ENCODE measurements around the gene XAGE2. TPM values are rescaled to one million over a fixed set of nuclear protein-coding genes. Genes with fewer than 3 reads are reported as not detected.

The XAGE2 gene
- total and polyA plus RNA-seq, 4 donors, result not detected

DNA sequence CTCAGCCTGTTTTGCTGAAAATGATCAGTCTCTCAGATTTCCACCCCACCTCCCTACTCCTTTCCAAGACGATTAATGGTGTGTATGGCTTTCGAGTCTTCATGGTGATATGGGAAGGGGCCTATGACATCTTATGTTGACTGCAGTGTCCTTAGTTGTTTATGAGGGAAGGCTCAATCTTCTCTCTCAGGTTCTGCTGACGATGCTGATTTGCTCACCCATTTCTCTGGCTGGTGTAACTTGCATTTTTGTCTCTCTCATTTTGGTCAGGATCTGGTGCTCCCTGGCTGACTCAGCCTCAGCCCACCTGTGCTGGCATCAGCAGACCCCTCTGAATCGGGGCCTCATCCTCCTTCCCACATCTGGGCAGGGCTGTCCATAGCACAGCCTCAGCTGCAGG lies 31.4 kb upstream of the XAGE2 start:
- 80% methylated on average over 4 of the region's 4 CpGs for WGBS
- TF ChIP-seq RAD21 (IDR thresholded peaks at IDR 0.05), result no peak
- TF ChIP-seq EGR1 (IDR thresholded peaks at IDR 0.05; ENCODE audit: low read depth in 2 of 2), result no peak
- no peak for TF ChIP-seq TAF1 (conservative IDR thresholded peaks at IDR 0.05)
- TF ChIP-seq, protein P1, sequence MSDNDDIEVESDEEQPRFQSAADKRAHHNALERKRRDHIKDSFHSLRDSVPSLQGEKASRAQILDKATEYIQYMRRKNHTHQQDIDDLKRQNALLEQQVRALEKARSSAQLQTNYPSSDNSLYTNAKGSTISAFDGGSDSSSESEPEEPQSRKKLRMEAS (IDR thresholded peaks at IDR 0.05), result no peak
- TF ChIP-seq FOXA2 (IDR thresholded peaks at IDR 0.05), result no peak
- TF ChIP-seq NR2F2 (IDR thresholded peaks at IDR 0.05), result no peak
- TF ChIP-seq, protein P2, sequence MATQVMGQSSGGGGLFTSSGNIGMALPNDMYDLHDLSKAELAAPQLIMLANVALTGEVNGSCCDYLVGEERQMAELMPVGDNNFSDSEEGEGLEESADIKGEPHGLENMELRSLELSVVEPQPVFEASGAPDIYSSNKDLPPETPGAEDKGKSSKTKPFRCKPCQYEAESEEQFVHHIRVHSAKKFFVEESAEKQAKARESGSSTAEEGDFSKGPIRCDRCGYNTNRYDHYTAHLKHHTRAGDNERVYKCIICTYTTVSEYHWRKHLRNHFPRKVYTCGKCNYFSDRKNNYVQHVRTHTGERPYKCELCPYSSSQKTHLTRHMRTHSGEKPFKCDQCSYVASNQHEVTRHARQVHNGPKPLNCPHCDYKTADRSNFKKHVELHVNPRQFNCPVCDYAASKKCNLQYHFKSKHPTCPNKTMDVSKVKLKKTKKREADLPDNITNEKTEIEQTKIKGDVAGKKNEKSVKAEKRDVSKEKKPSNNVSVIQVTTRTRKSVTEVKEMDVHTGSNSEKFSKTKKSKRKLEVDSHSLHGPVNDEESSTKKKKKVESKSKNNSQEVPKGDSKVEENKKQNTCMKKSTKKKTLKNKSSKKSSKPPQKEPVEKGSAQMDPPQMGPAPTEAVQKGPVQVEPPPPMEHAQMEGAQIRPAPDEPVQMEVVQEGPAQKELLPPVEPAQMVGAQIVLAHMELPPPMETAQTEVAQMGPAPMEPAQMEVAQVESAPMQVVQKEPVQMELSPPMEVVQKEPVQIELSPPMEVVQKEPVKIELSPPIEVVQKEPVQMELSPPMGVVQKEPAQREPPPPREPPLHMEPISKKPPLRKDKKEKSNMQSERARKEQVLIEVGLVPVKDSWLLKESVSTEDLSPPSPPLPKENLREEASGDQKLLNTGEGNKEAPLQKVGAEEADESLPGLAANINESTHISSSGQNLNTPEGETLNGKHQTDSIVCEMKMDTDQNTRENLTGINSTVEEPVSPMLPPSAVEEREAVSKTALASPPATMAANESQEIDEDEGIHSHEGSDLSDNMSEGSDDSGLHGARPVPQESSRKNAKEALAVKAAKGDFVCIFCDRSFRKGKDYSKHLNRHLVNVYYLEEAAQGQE (IDR thresholded peaks at IDR 0.05), result no peak
- no peak for TF ChIP-seq FOXA1 (IDR thresholded peaks at IDR 0.05)
- TF ChIP-seq RXRA (IDR thresholded peaks at IDR 0.05), result no peak
- no peak for TF ChIP-seq SP1 (IDR thresholded peaks at IDR 0.05)
- TF ChIP-seq GABPA (IDR thresholded peaks at IDR 0.05 in 1 of 2, conservative IDR thresholded peaks at IDR 0.05 in 1 of 2), result no peak
- no peak for TF ChIP-seq HNF4G (IDR thresholded peaks at IDR 0.05)
- TF ChIP-seq, protein P3, sequence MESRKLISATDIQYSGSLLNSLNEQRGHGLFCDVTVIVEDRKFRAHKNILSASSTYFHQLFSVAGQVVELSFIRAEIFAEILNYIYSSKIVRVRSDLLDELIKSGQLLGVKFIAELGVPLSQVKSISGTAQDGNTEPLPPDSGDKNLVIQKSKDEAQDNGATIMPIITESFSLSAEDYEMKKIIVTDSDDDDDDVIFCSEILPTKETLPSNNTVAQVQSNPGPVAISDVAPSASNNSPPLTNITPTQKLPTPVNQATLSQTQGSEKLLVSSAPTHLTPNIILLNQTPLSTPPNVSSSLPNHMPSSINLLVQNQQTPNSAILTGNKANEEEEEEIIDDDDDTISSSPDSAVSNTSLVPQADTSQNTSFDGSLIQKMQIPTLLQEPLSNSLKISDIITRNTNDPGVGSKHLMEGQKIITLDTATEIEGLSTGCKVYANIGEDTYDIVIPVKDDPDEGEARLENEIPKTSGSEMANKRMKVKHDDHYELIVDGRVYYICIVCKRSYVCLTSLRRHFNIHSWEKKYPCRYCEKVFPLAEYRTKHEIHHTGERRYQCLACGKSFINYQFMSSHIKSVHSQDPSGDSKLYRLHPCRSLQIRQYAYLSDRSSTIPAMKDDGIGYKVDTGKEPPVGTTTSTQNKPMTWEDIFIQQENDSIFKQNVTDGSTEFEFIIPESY (IDR thresholded peaks at IDR 0.05), result no peak
- no peak for TF ChIP-seq JUND (IDR thresholded peaks at IDR 0.05)
- TF ChIP-seq HNF4A (conservative IDR thresholded peaks at IDR 0.05), result no peak
- no peak for TF ChIP-seq YY1 (IDR thresholded peaks at IDR 0.05)
- TF ChIP-seq, protein P4, sequence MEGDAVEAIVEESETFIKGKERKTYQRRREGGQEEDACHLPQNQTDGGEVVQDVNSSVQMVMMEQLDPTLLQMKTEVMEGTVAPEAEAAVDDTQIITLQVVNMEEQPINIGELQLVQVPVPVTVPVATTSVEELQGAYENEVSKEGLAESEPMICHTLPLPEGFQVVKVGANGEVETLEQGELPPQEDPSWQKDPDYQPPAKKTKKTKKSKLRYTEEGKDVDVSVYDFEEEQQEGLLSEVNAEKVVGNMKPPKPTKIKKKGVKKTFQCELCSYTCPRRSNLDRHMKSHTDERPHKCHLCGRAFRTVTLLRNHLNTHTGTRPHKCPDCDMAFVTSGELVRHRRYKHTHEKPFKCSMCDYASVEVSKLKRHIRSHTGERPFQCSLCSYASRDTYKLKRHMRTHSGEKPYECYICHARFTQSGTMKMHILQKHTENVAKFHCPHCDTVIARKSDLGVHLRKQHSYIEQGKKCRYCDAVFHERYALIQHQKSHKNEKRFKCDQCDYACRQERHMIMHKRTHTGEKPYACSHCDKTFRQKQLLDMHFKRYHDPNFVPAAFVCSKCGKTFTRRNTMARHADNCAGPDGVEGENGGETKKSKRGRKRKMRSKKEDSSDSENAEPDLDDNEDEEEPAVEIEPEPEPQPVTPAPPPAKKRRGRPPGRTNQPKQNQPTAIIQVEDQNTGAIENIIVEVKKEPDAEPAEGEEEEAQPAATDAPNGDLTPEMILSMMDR (IDR thresholded peaks at IDR 0.05; ENCODE audit: low read depth, low read length, missing input control), result no peak
- TF ChIP-seq, protein P5, sequence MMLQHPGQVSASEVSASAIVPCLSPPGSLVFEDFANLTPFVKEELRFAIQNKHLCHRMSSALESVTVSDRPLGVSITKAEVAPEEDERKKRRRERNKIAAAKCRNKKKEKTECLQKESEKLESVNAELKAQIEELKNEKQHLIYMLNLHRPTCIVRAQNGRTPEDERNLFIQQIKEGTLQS (IDR thresholded peaks at IDR 0.05), result no peak

More for the DNA sequence above, 31.4 kb upstream of the XAGE2 start:
- Histone ChIP-seq H3K9ac (ENCODE audit: low read depth in 1 of 2, low read length in 2 of 2) (no peak overlapping the region), H3K27ac (ENCODE audit: low read depth in 1 of 2, low read length in 2 of 2) (no peak overlapping the region), H3K4me3 (ENCODE audit: low read depth in 1 of 3, low read length in 3 of 3) (no peak overlapping the region), H3K36me3 (ENCODE audit: control insufficient read depth in 4 of 4, insufficient read depth in 3 of 4, low read depth in 1 of 4, low read length in 3 of 4) (no peaks in the 10 kb centered on the region), H3K9me3 (ENCODE audit: control insufficient read depth in 4 of 4, low read length in 3 of 4) (peaks cover 0 to 12% (median 3%) of the 10 kb centered on the region in 4 donors), H3K27me3 (ENCODE audit: control insufficient read depth in 4 of 4, insufficient read depth in 4 of 4, low read length in 3 of 4) (no peaks in the 10 kb centered on the region), H3K4me1 (ENCODE audit: control insufficient read depth in 4 of 4, insufficient read depth in 4 of 4, low read length in 3 of 4) (no peaks in the 10 kb centered on the region)
- no peak for DNase-seq (ENCODE audit: low spot score)
